HFFc6 (cell line): ENCODE results near the gene RBM10. TPM values are rescaled to one million over a fixed set of nuclear protein-coding genes. Genes with fewer than 3 reads are reported as not detected.

Experiments used
- DNase-seq: peaks from one replicate; pipeline ENCODE4 v3.0.0-alpha.2; 2018
- H3K27ac Mint-ChIP-seq: 2 replicates; pipeline ENCODE4 v1.8.0; 2020; ENCODE audit warnings: mild to moderate bottlenecking, mixed read lengths
- H3K27me3 Mint-ChIP-seq: 2 replicates; pipeline ENCODE4 v1.8.0; 2021; ENCODE audit warnings: mild to moderate bottlenecking, moderate library complexity, mixed read lengths; ENCODE audit not compliant: insufficient read depth
- H3K36me3 Mint-ChIP-seq: 2 replicates; pipeline ENCODE4 v1.8.0; 2021; ENCODE audit warnings: low read depth, mixed read lengths
- H3K4me1 Mint-ChIP-seq: 2 replicates; pipeline ENCODE4 v1.8.0; 2020; ENCODE audit warnings: low read depth, mixed read lengths
- H3K4me3 Mint-ChIP-seq: 2 replicates; pipeline ENCODE4 v1.8.0; 2020; ENCODE audit warnings: mild to moderate bottlenecking, moderate library complexity, mixed read lengths
- H3K9me3 Mint-ChIP-seq: 2 replicates; pipeline ENCODE4 v1.8.0; 2020; ENCODE audit warnings: mild to moderate bottlenecking, mixed read lengths
- total RNA-seq, 6 experiments: library from RNA; stranded (reverse); fragmentation: NEBNext Ultra II Directional; extraction: Animal tissue kit (Norgen Biotek cat#: 25700); gene quantifications; 2 replicates in 1 of 6; 3 replicates in 5 of 6; pipeline ENCODE4 v1.2.3, GENCODE V29; 2021
- TF ChIP-seq, protein P1 (sequence below): fragments of 200-600 bp; sonication (generic); IDR thresholded peaks from 2 replicates; pipeline ENCODE4 v1.5.0; 2021; ENCODE audit warnings: antibody characterized with exemption, mild to moderate bottlenecking

The RBM10 gene
- total RNA-seq, 6 experiments from 2014 or later: 38.8 to 44.3 (median 41.7) TPM

DNA sequence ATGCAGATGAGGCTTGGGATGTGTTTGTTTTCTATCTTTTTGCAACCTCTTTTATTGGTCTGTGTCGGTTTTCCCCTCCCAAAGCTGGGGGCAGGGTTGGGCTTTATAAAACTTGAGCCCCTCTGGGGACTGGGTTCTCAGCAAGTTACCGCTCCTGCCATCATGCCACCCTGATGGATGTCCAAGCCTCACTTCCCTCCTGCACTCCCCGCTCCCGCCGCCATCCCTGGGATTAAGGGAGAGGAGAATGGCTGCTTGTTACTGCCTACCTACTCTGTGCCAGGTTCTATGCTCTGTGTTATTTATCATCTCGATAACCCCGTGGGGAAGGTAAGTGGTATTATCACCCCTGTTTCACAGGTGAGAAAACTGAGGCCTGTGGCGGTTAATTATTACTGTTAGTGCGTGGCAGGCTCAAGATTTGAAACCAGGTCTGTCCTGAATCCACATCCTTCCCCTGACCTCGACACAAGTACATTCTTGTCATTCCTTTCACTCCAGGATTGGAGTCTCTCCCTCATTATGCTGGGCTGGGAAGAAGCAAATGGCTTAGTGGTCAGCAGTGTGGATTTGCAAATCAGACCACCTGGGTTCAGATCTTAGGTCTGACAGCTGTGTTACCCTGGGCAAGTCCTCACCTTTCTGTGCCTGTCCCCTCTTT is 53.1 kb downstream of the RBM10 start:
- H3K27me3 Mint-ChIP-seq: no peaks in the 10 kb centered on the region
- no peak overlapping the region; the same call in 1 of the 2 replicates for H3K4me3 Mint-ChIP-seq
- H3K9me3 Mint-ChIP-seq: no peaks in the 10 kb centered on the region
- peak overlapping the region; percentile 36; the same call in 1 of the 2 replicates for H3K27ac Mint-ChIP-seq
- peaks cover 20% of the 10 kb centered on the region; the same call in 1 of the 2 replicates for H3K36me3 Mint-ChIP-seq
- DNase-seq: no peak
- H3K4me1 Mint-ChIP-seq: peaks cover 44% of the 10 kb centered on the region
- TF ChIP-seq, protein P1, sequence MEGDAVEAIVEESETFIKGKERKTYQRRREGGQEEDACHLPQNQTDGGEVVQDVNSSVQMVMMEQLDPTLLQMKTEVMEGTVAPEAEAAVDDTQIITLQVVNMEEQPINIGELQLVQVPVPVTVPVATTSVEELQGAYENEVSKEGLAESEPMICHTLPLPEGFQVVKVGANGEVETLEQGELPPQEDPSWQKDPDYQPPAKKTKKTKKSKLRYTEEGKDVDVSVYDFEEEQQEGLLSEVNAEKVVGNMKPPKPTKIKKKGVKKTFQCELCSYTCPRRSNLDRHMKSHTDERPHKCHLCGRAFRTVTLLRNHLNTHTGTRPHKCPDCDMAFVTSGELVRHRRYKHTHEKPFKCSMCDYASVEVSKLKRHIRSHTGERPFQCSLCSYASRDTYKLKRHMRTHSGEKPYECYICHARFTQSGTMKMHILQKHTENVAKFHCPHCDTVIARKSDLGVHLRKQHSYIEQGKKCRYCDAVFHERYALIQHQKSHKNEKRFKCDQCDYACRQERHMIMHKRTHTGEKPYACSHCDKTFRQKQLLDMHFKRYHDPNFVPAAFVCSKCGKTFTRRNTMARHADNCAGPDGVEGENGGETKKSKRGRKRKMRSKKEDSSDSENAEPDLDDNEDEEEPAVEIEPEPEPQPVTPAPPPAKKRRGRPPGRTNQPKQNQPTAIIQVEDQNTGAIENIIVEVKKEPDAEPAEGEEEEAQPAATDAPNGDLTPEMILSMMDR: no peak

DNA sequence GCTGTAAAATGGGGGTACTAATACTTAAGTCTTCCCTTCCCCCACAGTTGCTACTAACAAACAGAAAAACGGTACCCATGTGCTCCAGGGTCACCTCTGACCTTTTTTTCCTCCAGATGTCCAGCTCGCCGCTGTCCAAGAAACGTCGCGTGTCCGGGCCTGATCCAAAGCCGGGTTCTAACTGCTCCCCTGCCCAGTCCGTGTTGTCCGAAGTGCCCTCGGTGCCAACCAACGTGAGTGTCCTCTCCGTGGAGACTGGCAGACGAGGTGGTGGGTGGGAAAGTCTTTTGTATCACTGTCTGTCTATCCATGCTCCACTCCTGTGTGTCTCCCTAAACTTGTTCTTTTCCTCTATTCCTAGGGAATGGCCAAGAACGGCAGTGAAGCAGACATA is 53.7 kb downstream of the RBM10 start:
- no peak overlapping the region; the same call in 1 of the 2 replicates for H3K4me3 Mint-ChIP-seq
- no peak for DNase-seq
- H3K36me3 Mint-ChIP-seq: peaks cover 20% of the 10 kb centered on the region; the same call in 1 of the 2 replicates

DNA sequence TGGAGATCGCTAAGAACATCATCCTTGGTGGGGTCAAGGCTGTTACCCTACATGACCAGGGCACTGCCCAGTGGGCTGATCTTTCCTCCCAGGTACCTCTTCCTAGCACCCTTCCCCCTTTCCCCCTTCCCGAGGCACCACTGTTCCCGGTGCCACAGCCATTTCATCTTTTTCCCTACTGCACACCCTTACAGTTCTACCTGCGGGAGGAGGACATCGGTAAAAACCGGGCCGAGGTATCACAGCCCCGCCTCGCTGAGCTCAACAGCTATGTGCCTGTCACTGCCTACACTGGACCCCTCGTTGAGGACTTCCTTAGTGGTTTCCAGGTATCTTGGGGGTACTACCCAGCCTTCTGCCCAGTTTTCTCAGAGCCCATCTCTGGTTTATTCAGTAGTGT is 54.3 kb downstream of the RBM10 start:
- TF ChIP-seq, protein P1: no peak
- H3K27me3 Mint-ChIP-seq: no peaks in the 10 kb centered on the region
- no peak for DNase-seq
- H3K36me3 Mint-ChIP-seq: peaks cover 20% of the 10 kb centered on the region; the same call in 1 of the 2 replicates
- no peak overlapping the region for H3K27ac Mint-ChIP-seq
- H3K4me3 Mint-ChIP-seq: no peak overlapping the region
- peaks cover 39% of the 10 kb centered on the region for H3K4me1 Mint-ChIP-seq
- no peaks in the 10 kb centered on the region for H3K9me3 Mint-ChIP-seq

More for the DNA sequence above, 53.7 kb downstream of the RBM10 start:
- Mint-ChIP-seq H3K4me1 (peaks cover 39% of the 10 kb centered on the region), H3K27ac (no peak overlapping the region), H3K9me3 (no peaks in the 10 kb centered on the region), H3K27me3 (no peaks in the 10 kb centered on the region)
- TF ChIP-seq, protein P1: no peak

DNA sequence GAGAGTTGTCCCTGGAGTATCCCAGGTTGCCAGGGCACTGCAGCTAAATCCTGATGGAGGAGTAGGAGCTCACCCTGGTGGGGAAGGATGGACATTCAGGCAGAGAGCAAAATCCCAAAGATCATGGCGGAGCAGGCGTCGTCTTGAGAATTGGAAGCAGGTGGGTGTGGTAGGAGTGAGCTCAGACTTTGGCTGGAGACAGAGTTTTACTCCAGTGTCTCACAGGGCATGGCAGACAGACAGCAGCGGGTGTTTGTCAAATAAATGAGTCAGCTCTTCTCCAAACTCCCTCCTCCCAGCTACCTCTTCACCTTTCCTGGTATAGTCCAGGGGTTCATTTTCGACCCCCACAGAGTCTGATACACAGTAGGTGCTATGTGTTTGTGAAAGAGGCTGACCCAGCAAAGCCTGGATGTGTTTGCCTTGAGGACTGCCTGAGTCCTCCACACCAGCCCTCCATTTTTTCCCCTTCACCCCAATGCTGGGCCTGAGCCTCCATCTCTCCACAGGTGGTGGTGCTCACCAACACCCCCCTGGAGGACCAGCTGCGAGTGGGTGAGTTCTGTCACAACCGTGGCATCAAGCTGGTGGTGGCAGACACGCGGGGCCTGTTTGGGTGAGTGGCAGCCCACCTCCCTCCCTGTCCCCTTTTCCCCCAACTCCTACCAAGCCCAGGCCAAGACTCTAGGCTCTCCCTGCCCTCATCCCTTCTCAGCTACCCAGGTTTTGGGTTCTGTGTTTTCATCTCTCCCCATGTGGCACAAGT is 55.5 kb downstream of the RBM10 start:
- Mint-ChIP-seq H3K36me3 (peaks cover 17% of the 10 kb centered on the region; the same call in 1 of the 2 replicates), H3K4me3 (no peak overlapping the region), H3K4me1 (peaks cover 32% of the 10 kb centered on the region), H3K9me3 (no peaks in the 10 kb centered on the region), H3K27ac (peak overlapping the region; percentile 49; the same call in 1 of the 2 replicates), H3K27me3 (no peaks in the 10 kb centered on the region)
- TF ChIP-seq, protein P1: peak; percentile 24
- peak; percentile 33 for DNase-seq

DNA sequence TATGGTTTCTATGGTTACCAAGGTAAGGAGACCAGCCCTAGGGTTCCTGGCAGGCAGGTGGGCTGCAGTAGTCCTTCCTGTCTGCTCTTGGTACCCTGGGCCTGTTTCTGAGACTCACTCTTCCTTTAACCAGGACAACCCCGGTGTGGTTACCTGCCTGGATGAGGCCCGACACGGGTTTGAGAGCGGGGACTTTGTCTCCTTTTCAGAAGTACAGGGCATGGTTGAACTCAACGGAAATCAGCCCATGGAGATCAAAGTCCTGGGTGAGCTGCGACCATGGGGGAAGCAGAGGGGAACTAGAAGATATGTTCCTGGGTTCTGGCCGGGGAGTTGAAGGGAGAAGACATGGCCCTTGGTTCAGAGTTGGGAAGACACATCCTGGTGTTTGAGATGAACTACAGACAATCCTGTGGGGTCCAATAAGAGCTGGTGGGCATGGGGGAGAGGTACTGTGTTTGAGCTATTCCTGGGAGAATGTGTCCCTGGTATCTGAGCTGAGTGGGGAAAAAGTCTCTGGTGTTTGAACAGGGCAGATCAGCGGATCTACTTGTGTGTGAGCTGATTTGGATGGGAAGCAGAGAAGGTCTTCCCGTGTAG is 56.4 kb downstream of the RBM10 start:
- no peak overlapping the region for H3K4me3 Mint-ChIP-seq
- peak overlapping the region; percentile 31 for H3K27ac Mint-ChIP-seq

More for the DNA sequence above, 56.4 kb downstream of the RBM10 start:
- Mint-ChIP-seq H3K27me3 (no peaks in the 10 kb centered on the region), H3K4me1 (peaks cover 23% of the 10 kb centered on the region), H3K36me3 (peaks cover 10% of the 10 kb centered on the region; the same call in 1 of the 2 replicates), H3K9me3 (no peaks in the 10 kb centered on the region)
- TF ChIP-seq, protein P1: no peak
- no peak for DNase-seq
